Spleen (tissue), 7 donors: ENCODE measurements around the gene TEX36.

ENCODE experiments used
- CTCF ChIP-seq, 11 experiments: fragments of 200-600 bp in 7 of 11; fragments of 450-650 bp in 4 of 11; sonication (generic) in 4 of 11; IDR thresholded peaks in 8 of 11; conservative IDR thresholded peaks in 3 of 11; 1 replicate in 7 of 11; 2 replicates in 4 of 11; pipeline versions ENCODE4 v1.4.0 to v1.8.0; 2016 to 2021; ENCODE audit warnings: antibody characterized with exemption in 11 of 11, inconsistent platforms in 4 of 11, mild to moderate bottlenecking in 1 of 11
- POLR2A ChIP-seq, 3 donors: fragments of 450-650 bp; IDR thresholded peaks; one replicate each; pipeline ENCODE4 v1.5.1; 2017; ENCODE audit warnings: antibody characterized with exemption in 3 of 3, mild to moderate bottlenecking in 1 of 3
- donor health status: DM: no; HTN: no; CAD: no; lungs with moderate emphysema.
- donor health status: DM: no; HTN: no; CAD: no.
- donor health status: DM: no; HTN: no; CAD: no.

- no peak for TF ChIP-seq CTCF (IDR thresholded peaks at IDR 0.05 in 8 of 11, conservative IDR thresholded peaks at IDR 0.05 in 3 of 11)
- no peak for TF ChIP-seq POLR2A (IDR thresholded peaks at IDR 0.05)
Measured at GRCh38 chr10:125628104-125629049, 54.6 kb downstream of the TEX36 start.
